ENCODE measurements around the gene TGFBI.

DNA sequence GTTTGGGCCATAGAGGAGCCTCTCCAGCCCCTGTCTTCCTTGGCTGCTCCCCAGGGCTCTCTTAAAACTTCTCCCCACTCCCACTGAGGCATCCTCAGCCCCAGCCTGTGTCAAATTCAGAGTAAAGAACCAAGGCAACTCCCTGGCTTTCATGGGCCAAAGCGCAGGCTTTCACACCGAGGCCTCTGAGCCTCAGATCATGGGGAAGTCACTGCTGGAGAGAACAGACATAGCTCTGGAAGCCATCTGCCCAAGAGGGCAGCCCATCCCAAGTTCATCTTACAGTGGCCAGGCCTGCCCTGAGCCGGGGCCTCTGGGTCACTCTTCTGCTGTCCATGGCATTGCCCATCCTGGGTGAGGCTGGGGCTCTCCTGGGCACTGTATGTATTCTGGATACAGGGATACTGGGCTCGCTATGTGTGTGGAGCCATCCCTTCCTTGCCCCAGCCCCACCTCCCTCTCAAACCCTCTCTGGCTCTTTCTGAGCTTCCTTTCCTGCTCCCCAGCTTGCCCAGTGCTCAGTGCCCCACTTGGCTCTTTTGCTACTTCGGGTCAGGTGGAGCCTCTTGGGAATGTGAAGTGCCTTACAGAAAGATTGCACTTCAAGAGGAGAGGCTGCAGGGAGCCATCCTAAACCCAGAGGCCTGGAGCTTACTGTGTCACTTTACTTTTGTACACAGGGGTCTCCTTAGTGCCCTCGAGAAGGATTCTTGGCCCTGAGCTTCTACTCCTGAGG lies 33.0 kb downstream of the TGFBI start:
- TF ChIP-seq, protein P1, sequence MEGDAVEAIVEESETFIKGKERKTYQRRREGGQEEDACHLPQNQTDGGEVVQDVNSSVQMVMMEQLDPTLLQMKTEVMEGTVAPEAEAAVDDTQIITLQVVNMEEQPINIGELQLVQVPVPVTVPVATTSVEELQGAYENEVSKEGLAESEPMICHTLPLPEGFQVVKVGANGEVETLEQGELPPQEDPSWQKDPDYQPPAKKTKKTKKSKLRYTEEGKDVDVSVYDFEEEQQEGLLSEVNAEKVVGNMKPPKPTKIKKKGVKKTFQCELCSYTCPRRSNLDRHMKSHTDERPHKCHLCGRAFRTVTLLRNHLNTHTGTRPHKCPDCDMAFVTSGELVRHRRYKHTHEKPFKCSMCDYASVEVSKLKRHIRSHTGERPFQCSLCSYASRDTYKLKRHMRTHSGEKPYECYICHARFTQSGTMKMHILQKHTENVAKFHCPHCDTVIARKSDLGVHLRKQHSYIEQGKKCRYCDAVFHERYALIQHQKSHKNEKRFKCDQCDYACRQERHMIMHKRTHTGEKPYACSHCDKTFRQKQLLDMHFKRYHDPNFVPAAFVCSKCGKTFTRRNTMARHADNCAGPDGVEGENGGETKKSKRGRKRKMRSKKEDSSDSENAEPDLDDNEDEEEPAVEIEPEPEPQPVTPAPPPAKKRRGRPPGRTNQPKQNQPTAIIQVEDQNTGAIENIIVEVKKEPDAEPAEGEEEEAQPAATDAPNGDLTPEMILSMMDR (IDR thresholded peaks at IDR 0.05; ENCODE audit: low read length): no peak
- TF ChIP-seq EZH2 (IDR thresholded peaks at IDR 0.05; ENCODE audit: borderline replicate concordance, low read length): no peak

All from OCI-LY1 (cell line).